Lower leg skin (tissue), 3 donors: ENCODE results near the gene SIVA1.

Source experiments
- POLR2A ChIP-seq, 2 donors: fragments of 450-650 bp; IDR thresholded peaks; one replicate each; pipeline ENCODE4 v1.6.1; 2016 to 2017; ENCODE audit warnings: antibody characterized with exemption in 2 of 2, mild to moderate bottlenecking in 1 of 2, moderate library complexity in 1 of 2
- TF ChIP-seq, protein P1 (sequence below), 3 donors: fragments of 450-650 bp; IDR thresholded peaks; one replicate each; pipeline ENCODE4 v1.5.1; 2016; ENCODE audit warnings: antibody characterized with exemption in 3 of 3, mild to moderate bottlenecking in 3 of 3, moderate library complexity in 2 of 3

DNA sequence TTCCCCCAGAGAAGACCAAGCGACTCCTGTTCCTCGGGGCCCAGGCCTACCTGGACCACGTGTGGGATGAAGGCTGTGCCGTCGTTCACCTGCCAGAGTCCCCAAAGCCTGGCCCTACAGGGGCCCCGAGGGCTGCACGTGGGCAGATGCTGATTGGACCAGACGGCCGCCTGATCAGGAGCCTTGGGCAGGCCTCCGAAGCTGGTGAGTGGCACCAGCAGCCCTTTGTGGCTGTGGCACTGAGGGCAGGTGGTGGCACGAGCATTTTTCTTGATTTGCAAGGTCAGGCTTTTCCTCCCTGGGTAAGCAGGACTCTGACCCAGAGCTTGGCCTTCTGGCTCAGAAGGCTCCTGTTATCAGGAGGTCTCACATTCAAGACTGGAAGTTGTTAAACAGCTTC is 2.7 kb downstream of the SIVA1 start:
- TF ChIP-seq, protein P1, sequence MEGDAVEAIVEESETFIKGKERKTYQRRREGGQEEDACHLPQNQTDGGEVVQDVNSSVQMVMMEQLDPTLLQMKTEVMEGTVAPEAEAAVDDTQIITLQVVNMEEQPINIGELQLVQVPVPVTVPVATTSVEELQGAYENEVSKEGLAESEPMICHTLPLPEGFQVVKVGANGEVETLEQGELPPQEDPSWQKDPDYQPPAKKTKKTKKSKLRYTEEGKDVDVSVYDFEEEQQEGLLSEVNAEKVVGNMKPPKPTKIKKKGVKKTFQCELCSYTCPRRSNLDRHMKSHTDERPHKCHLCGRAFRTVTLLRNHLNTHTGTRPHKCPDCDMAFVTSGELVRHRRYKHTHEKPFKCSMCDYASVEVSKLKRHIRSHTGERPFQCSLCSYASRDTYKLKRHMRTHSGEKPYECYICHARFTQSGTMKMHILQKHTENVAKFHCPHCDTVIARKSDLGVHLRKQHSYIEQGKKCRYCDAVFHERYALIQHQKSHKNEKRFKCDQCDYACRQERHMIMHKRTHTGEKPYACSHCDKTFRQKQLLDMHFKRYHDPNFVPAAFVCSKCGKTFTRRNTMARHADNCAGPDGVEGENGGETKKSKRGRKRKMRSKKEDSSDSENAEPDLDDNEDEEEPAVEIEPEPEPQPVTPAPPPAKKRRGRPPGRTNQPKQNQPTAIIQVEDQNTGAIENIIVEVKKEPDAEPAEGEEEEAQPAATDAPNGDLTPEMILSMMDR (IDR thresholded peaks at IDR 0.05), result no peak
- no peak for TF ChIP-seq POLR2A (IDR thresholded peaks at IDR 0.05)
